ENCODE data around the gene ADH5.
"Not testable (repeated sequence)": the region's sequence is repeated elsewhere in the genome, so short reads cannot be mapped to it uniquely, and the experiment has no call there.

ADH5 gene

GRCh38 chr4:99029852-99030251 is 58.7 kb downstream of the ADH5 start:
- DNase-seq = no peak

DNA sequence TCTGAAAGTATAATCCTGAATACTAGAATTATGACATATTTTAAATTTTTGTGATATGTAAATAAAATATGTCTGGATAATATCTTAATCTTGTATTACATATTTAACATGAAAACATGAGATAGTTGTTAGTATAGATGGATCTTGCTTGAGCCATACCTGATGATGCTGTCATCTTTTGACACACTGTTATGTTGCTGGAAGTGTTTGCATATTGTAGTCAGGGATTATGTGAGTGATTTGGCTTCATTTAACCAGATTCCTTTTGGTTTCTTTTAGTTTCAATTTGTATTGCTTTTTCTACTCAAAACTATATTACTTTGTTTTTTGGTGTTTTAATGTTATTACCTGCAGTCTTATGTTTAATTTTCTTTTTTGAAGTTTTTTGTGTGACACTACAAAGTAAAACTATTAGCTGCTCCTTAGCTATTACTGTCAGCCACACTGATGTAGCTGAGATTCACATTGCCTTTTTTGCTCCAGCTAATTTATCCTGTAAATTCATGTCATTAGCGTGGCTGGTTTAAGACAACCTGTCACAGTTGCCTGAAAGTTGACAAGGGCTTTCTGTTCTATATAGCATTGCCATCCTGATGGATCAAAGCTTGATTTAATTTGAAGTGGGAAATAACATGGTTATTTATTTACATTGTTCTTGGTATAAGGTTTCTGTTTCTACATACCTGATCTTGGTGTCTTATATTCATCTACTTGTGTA is 59.4 kb downstream of the ADH5 start:
- no peak for DNase-seq

GRCh38 chr4:99028187-99028586 is 60.4 kb downstream of the ADH5 start:
- no peak for DNase-seq

DNA sequence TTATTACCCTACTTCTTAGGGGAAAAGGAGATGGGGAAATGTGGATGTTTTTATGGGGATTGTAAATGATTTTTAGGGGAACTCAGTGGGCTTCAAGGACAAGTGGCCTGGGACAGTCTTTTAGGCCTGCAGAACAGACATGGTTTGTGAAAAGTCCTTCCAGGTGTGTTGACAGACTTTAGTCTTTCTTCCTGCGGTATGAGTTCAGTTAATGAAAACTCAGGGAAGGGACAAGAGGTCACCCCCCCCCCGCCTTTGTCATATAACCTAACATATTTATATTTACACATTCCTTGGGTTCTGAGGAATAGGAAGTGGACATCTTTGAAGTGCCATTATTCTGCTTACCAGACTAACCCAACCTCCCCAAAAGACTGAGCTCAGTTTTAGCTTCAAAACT is 61.3 kb downstream of the ADH5 start:
- no peak for DNase-seq

- no peak for DNase-seq
Measured at GRCh38 chr4:99025506-99025905, 63.1 kb downstream of the ADH5 start.

DNA sequence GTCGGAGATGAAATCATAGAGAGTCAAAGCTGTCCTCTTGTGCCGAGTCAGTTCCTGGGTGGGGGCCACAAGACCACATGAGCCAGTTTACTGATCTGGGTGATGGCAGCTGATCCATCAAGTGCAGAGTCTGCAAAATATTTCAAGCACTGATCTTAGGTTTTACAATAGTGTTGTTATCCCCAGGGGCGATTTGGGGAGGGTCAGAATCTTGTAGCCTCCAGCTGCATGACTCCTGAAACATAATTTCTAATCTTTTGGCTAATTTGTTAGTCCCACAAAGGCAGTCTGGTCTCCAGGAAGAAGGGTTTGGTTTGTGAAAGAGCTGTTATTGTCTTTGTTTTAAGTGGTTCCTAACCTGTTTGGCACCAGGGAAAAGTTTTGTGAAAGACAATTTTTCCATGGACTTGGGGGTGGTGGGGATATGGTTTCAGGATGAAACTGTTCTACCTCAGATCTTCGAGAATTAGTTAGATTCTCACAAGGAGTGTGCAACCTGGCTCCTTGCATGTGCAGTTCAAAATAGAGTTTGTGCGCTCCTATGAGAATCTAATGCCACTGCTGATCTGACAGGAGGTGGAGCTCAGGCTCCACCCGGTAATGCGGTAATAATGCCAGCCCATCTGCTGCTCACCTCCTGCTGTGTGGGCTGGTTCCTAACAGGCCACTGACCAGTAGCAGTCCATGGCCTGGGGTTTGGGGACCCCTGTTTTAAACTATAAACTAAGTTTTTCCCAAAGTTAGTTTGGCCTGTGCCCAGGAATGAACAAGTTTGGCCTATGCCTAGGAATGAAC is 63.9 kb downstream of the ADH5 start:
- no peak for DNase-seq

- DNase-seq = not testable (repeated sequence)
Measured at GRCh38 chr4:99023800-99024251, 64.8 kb downstream of the ADH5 start.

GRCh38 chr4:99022566-99022965 is 66.0 kb downstream of the ADH5 start:
- DNase-seq = no peak

- DNase-seq = no peak
Measured at GRCh38 chr4:99021386-99021785, 67.2 kb downstream of the ADH5 start.
